Smooth muscle cell (in vitro differentiated cells): Measurements from ENCODE around the gene THAP6. TPM values are rescaled to one million over a fixed set of nuclear protein-coding genes. Genes with fewer than 3 reads are reported as not detected.
"Not testable (repeated sequence)": the region's sequence is repeated elsewhere in the genome, so short reads cannot be mapped to it uniquely, and the experiment has no call there.

Experiments used
- DNase-seq: peaks from one replicate; lab custom pipeline; 2025; ENCODE audit not compliant: unreplicated experiment; lab: John Stamatoyannopoulos, UW
- H2AFZ ChIP-seq: fragments of 200-600 bp; sonication (generic); 2 replicates; pipeline ENCODE4 v1.6.0; 2016; ENCODE audit warnings: antibody characterized with exemption, low read depth, mild to moderate bottlenecking
- H3F3A ChIP-seq: fragments of 200-600 bp; sonication (generic); 2 replicates; pipeline ENCODE4 v1.6.0; 2017; ENCODE audit warnings: antibody characterized with exemption, low read depth
- H3K27ac ChIP-seq: fragments of 200-600 bp; sonication (generic); 2 replicates; pipeline ENCODE4 v1.5.1; 2016; ENCODE audit warnings: low read depth, mild to moderate bottlenecking
- H3K27me3 ChIP-seq: fragments of 200-600 bp; sonication (generic); 2 replicates; pipeline ENCODE4 v1.6.1; 2016; ENCODE audit warnings: low read depth, mild to moderate bottlenecking
- H3K36me3 ChIP-seq: fragments of 200-600 bp; sonication (generic); 2 replicates; pipeline ENCODE4 v1.5.1; 2016; ENCODE audit warnings: low read depth
- H3K4me1 ChIP-seq: fragments of 200-600 bp; sonication (generic); 2 replicates; pipeline ENCODE4 v1.5.1; 2016; ENCODE audit warnings: low read depth
- H3K4me2 ChIP-seq: fragments of 200-600 bp; sonication (generic); 2 replicates; pipeline ENCODE4 v1.6.0; 2016; ENCODE audit warnings: mild to moderate bottlenecking
- H3K4me3 ChIP-seq: fragments of 200-600 bp; sonication (generic); 2 replicates; pipeline ENCODE4 v1.5.1; 2016; ENCODE audit warnings: mild to moderate bottlenecking
- H3K79me2 ChIP-seq: fragments of 200-600 bp; sonication (generic); 2 replicates; pipeline ENCODE4 v1.6.0; 2016; ENCODE audit warnings: low read depth, mild to moderate bottlenecking
- H3K9ac ChIP-seq: fragments of 200-600 bp; sonication (generic); 2 replicates; pipeline ENCODE4 v1.6.0; 2016; ENCODE audit warnings: low read depth
- H3K9me3 ChIP-seq: fragments of 200-600 bp; sonication (generic); replicated peaks from 2 replicates; pipeline ENCODE4 v1.5.1; 2016; ENCODE audit warnings: low read depth
- H4K20me1 ChIP-seq: fragments of 200-600 bp; sonication (generic); 2 replicates; pipeline ENCODE4 v1.6.0; 2016; ENCODE audit warnings: low read depth
- CTCF ChIP-seq: fragments of 200-600 bp; sonication (generic); IDR thresholded peaks from 2 replicates; pipeline ENCODE4 v1.5.1; 2017; ENCODE audit warnings: borderline replicate concordance, mild to moderate bottlenecking, antibody characterized with exemption; ENCODE audit not compliant: insufficient read depth, poor library complexity, severe bottlenecking
- WGBS: methylation state at CpG from one replicate; pipeline ENCODE4 v1.1.7; 2016; ENCODE audit warnings: low lambda C conversion rate; 5-methylcytosine and 5-hydroxymethylcytosine counted together
- polyA plus RNA-seq: library from polyadenylated mRNA; unstranded; fragments of >200 nt; fragmentation: Nextera tagmentation; extraction: Ambion mirVana; gene quantifications from 2 replicates; pipeline ENCODE4 v1.2.1, GENCODE V29; 2016
- total RNA-seq: library from RNA; depleted of rRNA; stranded (reverse); fragments of >200 nt; gene quantifications from 2 replicates; pipeline ENCODE4 v1.2.3, GENCODE V29; 2014

The THAP6 gene
- total and polyA plus RNA-seq, 2 experiments from 2014 or later, result 7.4 to 14.7 TPM

- not testable (repeated sequence) for H4K20me1 ChIP-seq, H3K9me3 ChIP-seq, H3F3A ChIP-seq, H3K4me2 ChIP-seq, H2AFZ ChIP-seq, H3K27ac ChIP-seq, H3K9ac ChIP-seq, H3K4me1 ChIP-seq, H3K4me3 ChIP-seq, DNase-seq, H3K36me3 ChIP-seq, H3K27me3 ChIP-seq, H3K79me2 ChIP-seq
- WGBS, result 93% methylated on average over 6 of the region's 6 CpGs
Measured at GRCh38 chr4:75537308-75537707, 23.0 kb downstream of the THAP6 start.

DNA sequence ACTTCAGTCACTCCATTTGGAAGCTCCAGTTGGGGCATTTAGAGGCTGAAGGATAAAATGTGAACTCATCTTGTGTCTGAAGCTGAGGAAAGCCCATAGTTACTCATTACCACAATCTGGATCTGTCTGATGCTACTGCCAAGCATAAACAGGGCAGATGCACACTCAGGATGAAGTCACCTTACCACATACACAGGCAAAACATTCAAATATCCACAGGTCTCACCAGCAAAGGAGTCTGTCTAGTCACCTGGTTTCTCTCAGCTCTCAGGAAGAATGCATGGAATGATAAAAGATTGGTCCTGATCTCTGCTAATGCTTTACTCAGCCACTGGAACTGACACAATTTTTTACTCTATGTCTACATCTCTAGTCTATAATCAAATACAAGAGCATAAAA lies 28.6 kb downstream of the THAP6 start:
- H3K4me3 ChIP-seq, result no peak overlapping the region
- H3F3A ChIP-seq, result peaks cover 8% of the 10 kb centered on the region
- H4K20me1 ChIP-seq, result no peaks in the 10 kb centered on the region
- no peaks in the 10 kb centered on the region for H3K9me3 ChIP-seq
- no peak for TF ChIP-seq CTCF
- H3K79me2 ChIP-seq, result no peaks in the 10 kb centered on the region
- no peak overlapping the region for H2AFZ ChIP-seq
- peak overlapping the region; percentile 32 for H3K4me2 ChIP-seq
- peaks cover 6% of the 10 kb centered on the region for H3K4me1 ChIP-seq
- H3K36me3 ChIP-seq, result no peaks in the 10 kb centered on the region
- peak overlapping the region; percentile 76 for H3K9ac ChIP-seq
- no peaks in the 10 kb centered on the region for H3K27me3 ChIP-seq
- no peak for DNase-seq
- peak overlapping the region; percentile 97 for H3K27ac ChIP-seq

DNA sequence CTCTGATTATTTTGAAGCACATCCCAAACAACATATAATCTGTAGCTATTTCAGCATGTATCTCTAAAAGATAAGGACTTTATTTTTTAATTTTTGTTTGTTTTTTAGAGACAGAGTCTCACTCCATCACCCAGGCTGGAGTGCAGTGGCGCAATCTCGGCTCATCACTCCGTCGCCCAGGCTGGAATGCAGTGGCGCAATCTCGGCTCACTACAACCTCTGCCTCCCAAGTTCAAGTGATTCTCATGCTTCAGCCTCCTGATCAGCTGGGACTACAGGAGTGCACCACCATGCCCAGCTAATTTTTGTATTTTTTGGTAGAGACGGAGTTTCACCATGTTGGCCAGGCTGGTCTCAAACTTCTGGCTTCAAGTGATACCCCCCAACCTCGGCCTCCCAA lies 29.9 kb downstream of the THAP6 start:
- not testable (repeated sequence) for DNase-seq, H3K9ac ChIP-seq, H3K4me3 ChIP-seq, H3K79me2 ChIP-seq, H4K20me1 ChIP-seq, H3K36me3 ChIP-seq, H3K4me2 ChIP-seq, H3F3A ChIP-seq, H3K9me3 ChIP-seq, H2AFZ ChIP-seq, H3K27me3 ChIP-seq, H3K4me1 ChIP-seq
- 75% methylated on average over 8 of the region's 8 CpGs for WGBS
- peak overlapping the region; percentile 97 for H3K27ac ChIP-seq

- Histone ChIP-seq H3K4me3 (no peak overlapping the region), H3K79me2 (no peaks in the 10 kb centered on the region), H3K9ac (no peak overlapping the region), H3K27me3 (no peaks in the 10 kb centered on the region), H4K20me1 (no peaks in the 10 kb centered on the region), H3K27ac (peak overlapping the region; percentile 97), H2AFZ (no peak overlapping the region), H3K4me1 (peaks cover 6% of the 10 kb centered on the region), H3K9me3 (no peaks in the 10 kb centered on the region), H3K36me3 (no peaks in the 10 kb centered on the region), H3K4me2 (no peak overlapping the region), H3F3A (peaks cover 8% of the 10 kb centered on the region)
- 94% methylated on average over 3 of the region's 3 CpGs for WGBS
- no peak for DNase-seq
- no peak for TF ChIP-seq CTCF
Measured at GRCh38 chr4:75544870-75545269, 30.6 kb downstream of the THAP6 start.

DNA sequence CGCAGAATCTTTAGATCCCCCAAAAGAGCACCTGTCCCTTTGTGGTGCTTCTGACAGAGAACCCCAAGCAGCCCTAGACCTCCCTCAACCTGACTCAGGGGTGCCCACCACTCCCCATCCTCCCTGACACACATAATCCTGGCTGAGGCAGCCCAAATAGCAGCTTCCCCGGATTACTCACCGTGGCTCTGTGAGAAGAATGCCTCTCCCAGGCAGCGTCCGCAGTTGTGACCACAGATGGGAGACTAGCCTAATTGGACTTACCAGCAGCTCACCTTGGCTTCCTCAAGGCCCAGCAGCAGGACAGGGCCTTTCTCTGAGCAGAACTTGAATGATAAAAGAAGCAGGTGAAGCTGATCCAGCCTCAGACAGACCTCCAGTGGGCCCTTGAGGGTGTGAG lies 31.3 kb downstream of the THAP6 start:
- Histone ChIP-seq H3K9me3 (no peaks in the 10 kb centered on the region), H3K36me3 (no peaks in the 10 kb centered on the region), H3K4me2 (peak overlapping the region; percentile 13), H3K79me2 (no peaks in the 10 kb centered on the region), H3K27me3 (no peaks in the 10 kb centered on the region), H3K27ac (peak overlapping the region; percentile 97), H3K4me1 (peaks cover 6% of the 10 kb centered on the region), H3K9ac (peak overlapping the region; percentile 27), H4K20me1 (no peaks in the 10 kb centered on the region), H2AFZ (no peak overlapping the region), H3K4me3 (no peak overlapping the region), H3F3A (peaks cover 8% of the 10 kb centered on the region)
- no peak for TF ChIP-seq CTCF
- WGBS, result 40% methylated on average over 5 of the region's 5 CpGs
- no peak for DNase-seq
